DOHH2 (cell line): ENCODE measurements around the gene SBSN.

Experiments used
- CTCF ChIP-seq: fragments of 200-600 bp; sonication (generic); IDR thresholded peaks from one replicate; pipeline ENCODE4 v1.5.1; 2014; ENCODE audit warnings: antibody characterized with exemption, mild to moderate bottlenecking, low read depth, low read length; ENCODE audit not compliant: poor library complexity, severe bottlenecking
- EZH2phosphoT487 ChIP-seq: fragments of 200-600 bp; sonication (generic); IDR thresholded peaks from 2 replicates; pipeline ENCODE4 v1.6.1; 2017; ENCODE audit warnings: borderline replicate concordance, mild to moderate bottlenecking, antibody characterized with exemption, low read length, moderate library complexity, mixed read lengths

- TF ChIP-seq CTCF (no peak), EZH2phosphoT487 (no peak)
Observed at GRCh38 chr19:35559281-35559659, 31.2 kb upstream of the SBSN start.
